ENCODE measurements around the gene SLC27A1. TPM values are rescaled to one million over a fixed set of nuclear protein-coding genes. Genes with fewer than 3 reads are reported as not detected.

Gene SLC27A1
- total and polyA plus RNA-seq, 9 of the 15 experiments (the other 6 are each of a cell fraction or from before 2014, with no cell fraction given): 0.06 to 3.0 (median 1.1) TPM

DNA sequence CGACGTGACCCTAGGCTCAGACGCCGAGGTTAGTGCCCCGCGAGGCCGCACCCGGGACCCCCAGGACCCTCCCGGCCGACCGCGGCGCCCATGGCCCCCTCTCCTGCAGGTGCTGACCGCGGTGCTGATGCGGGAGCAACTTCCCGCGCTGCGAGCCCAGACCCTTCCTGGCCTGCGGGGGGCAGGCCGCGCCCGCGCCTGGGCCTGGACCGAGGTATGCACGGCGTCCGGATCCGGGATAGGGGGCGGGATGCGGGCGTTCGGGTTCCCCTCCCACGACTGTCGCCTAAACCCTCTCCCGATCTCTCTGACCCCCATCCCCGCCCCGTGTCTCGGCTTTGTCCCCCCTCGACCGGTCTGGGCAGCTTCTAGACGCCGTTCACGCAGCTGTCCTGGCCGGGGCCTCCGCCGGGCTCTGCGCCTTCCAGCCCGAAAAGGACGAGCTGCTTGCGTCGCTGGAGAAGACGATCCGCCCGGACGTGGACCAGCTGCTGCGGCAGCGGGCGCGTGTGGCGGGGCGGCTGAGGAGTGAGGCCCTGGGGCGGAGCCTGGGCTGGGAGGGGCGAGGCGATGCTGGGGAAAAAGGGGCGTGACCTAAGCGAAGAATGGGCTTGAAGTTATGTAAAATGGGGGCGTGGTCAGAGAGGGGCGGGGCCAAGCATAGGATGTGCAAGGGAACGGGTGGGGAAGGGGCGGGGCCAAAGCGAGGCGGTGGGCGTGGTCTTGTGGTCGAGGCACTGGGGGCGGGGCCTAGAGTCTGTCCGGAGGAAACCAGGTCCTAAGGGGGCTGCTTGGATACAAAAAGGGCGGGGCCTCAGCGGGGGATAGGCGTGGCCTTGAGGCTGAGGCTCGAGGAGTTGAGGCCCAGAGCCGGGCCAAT, 69.2 kb downstream of the SLC27A1 start (continued):
- TF ChIP-seq, protein P1, sequence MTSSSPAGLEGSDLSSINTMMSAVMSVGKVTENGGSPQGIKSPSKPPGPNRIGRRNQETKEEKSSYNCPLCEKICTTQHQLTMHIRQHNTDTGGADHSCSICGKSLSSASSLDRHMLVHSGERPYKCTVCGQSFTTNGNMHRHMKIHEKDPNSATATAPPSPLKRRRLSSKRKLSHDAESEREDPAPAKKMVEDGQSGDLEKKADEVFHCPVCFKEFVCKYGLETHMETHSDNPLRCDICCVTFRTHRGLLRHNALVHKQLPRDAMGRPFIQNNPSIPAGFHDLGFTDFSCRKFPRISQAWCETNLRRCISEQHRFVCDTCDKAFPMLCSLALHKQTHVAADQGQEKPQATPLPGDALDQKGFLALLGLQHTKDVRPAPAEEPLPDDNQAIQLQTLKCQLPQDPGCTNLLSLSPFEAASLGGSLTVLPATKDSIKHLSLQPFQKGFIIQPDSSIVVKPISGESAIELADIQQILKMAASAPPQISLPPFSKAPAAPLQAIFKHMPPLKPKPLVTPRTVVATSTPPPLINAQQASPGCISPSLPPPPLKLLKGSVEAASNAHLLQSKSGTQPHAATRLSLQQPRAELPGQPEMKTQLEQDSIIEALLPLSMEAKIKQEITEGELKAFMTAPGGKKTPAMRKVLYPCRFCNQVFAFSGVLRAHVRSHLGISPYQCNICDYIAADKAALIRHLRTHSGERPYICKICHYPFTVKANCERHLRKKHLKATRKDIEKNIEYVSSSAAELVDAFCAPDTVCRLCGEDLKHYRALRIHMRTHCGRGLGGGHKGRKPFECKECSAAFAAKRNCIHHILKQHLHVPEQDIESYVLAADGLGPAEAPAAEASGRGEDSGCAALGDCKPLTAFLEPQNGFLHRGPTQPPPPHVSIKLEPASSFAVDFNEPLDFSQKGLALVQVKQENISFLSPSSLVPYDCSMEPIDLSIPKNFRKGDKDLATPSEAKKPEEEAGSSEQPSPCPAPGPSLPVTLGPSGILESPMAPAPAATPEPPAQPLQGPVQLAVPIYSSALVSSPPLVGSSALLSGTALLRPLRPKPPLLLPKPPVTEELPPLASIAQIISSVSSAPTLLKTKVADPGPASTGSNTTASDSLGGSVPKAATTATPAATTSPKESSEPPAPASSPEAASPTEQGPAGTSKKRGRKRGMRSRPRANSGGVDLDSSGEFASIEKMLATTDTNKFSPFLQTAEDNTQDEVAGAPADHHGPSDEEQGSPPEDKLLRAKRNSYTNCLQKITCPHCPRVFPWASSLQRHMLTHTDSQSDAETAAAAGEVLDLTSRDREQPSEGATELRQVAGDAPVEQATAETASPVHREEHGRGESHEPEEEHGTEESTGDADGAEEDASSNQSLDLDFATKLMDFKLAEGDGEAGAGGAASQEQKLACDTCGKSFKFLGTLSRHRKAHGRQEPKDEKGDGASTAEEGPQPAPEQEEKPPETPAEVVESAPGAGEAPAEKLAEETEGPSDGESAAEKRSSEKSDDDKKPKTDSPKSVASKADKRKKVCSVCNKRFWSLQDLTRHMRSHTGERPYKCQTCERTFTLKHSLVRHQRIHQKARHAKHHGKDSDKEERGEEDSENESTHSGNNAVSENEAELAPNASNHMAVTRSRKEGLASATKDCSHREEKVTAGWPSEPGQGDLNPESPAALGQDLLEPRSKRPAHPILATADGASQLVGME (CRISPR knock-in tag; IDR thresholded peaks at IDR 0.05): peak; percentile 66; the same call in 1 of the 2 replicates
- no peak for TF ChIP-seq GATA2 (CRISPR knock-in tag; IDR thresholded peaks at IDR 0.05)
- TF ChIP-seq, protein P2, sequence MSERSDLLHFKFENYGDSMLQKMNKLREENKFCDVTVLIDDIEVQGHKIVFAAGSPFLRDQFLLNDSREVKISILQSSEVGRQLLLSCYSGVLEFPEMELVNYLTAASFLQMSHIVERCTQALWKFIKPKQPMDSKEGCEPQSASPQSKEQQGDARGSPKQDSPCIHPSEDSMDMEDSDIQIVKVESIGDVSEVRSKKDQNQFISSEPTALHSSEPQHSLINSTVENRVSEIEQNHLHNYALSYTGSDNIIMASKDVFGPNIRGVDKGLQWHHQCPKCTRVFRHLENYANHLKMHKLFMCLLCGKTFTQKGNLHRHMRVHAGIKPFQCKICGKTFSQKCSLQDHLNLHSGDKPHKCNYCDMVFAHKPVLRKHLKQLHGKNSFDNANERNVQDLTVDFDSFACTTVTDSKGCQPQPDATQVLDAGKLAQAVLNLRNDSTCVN (CRISPR knock-in tag; IDR thresholded peaks at IDR 0.05): no peak
- TF ChIP-seq, protein P3, sequence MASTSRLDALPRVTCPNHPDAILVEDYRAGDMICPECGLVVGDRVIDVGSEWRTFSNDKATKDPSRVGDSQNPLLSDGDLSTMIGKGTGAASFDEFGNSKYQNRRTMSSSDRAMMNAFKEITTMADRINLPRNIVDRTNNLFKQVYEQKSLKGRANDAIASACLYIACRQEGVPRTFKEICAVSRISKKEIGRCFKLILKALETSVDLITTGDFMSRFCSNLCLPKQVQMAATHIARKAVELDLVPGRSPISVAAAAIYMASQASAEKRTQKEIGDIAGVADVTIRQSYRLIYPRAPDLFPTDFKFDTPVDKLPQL (IDR thresholded peaks at IDR 0.05; ENCODE audit: extremely low read depth, insufficient read length): no peak
- TF ChIP-seq, protein P4, sequence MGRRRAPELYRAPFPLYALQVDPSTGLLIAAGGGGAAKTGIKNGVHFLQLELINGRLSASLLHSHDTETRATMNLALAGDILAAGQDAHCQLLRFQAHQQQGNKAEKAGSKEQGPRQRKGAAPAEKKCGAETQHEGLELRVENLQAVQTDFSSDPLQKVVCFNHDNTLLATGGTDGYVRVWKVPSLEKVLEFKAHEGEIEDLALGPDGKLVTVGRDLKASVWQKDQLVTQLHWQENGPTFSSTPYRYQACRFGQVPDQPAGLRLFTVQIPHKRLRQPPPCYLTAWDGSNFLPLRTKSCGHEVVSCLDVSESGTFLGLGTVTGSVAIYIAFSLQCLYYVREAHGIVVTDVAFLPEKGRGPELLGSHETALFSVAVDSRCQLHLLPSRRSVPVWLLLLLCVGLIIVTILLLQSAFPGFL (CRISPR knock-in tag; IDR thresholded peaks at IDR 0.05): no peak
- no peak for TF ChIP-seq ADNP (tag; IDR thresholded peaks at IDR 0.05)
- no peak for TF ChIP-seq KLF10 (CRISPR knock-in tag; IDR thresholded peaks at IDR 0.05)
- TF ChIP-seq, protein P5, sequence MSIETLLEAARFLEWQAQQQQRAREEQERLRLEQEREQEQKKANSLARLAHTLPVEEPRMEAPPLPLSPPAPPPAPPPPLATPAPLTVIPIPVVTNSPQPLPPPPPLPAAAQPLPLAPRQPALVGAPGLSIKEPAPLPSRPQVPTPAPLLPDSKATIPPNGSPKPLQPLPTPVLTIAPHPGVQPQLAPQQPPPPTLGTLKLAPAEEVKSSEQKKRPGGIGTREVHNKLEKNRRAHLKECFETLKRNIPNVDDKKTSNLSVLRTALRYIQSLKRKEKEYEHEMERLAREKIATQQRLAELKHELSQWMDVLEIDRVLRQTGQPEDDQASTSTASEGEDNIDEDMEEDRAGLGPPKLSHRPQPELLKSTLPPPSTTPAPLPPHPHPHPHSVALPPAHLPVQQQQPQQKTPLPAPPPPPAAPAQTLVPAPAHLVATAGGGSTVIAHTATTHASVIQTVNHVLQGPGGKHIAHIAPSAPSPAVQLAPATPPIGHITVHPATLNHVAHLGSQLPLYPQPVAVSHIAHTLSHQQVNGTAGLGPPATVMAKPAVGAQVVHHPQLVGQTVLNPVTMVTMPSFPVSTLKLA (conservative IDR thresholded peaks at IDR 0.05): peak; percentile 72 to 85
- no peak for TF ChIP-seq ARNT (IDR thresholded peaks at IDR 0.05)
- TF ChIP-seq, protein P6, sequence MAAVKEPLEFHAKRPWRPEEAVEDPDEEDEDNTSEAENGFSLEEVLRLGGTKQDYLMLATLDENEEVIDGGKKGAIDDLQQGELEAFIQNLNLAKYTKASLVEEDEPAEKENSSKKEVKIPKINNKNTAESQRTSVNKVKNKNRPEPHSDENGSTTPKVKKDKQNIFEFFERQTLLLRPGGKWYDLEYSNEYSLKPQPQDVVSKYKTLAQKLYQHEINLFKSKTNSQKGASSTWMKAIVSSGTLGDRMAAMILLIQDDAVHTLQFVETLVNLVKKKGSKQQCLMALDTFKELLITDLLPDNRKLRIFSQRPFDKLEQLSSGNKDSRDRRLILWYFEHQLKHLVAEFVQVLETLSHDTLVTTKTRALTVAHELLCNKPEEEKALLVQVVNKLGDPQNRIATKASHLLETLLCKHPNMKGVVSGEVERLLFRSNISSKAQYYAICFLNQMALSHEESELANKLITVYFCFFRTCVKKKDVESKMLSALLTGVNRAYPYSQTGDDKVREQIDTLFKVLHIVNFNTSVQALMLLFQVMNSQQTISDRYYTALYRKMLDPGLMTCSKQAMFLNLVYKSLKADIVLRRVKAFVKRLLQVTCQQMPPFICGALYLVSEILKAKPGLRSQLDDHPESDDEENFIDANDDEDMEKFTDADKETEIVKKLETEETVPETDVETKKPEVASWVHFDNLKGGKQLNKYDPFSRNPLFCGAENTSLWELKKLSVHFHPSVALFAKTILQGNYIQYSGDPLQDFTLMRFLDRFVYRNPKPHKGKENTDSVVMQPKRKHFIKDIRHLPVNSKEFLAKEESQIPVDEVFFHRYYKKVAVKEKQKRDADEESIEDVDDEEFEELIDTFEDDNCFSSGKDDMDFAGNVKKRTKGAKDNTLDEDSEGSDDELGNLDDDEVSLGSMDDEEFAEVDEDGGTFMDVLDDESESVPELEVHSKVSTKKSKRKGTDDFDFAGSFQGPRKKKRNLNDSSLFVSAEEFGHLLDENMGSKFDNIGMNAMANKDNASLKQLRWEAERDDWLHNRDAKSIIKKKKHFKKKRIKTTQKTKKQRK (IDR thresholded peaks at IDR 0.05; ENCODE audit: borderline replicate concordance, low read depth, low read length): no peak
